Neural cell (in vitro differentiated cells): Measurements from ENCODE around the gene CAMK2A. TPM values are rescaled to one million over a fixed set of nuclear protein-coding genes. Genes with fewer than 3 reads are reported as not detected.

ENCODE experiments used
- H2AFZ ChIP-seq: fragments of 200-600, 300-800 bp; sonication (generic), shearing (Covaris generic); 2 replicates; pipeline ENCODE4 v1.6.0; 2014; ENCODE audit warnings: low read depth, mild to moderate bottlenecking, antibody characterized with exemption, low read length, moderate library complexity
- H3F3A ChIP-seq: fragments of 200-600 bp; shearing (Covaris generic); 2 replicates; pipeline ENCODE4 v1.6.1; 2016; ENCODE audit warnings: mild to moderate bottlenecking, moderate library complexity, mixed read lengths, antibody characterized with exemption, low read length; ENCODE audit not compliant: insufficient read depth, poor library complexity, severe bottlenecking
- H3K27ac ChIP-seq: fragments of 200-600, 300-800 bp; sonication (generic), shearing (Covaris generic); 2 replicates; pipeline ENCODE4 v1.5.1; 2014; ENCODE audit warnings: mild to moderate bottlenecking, low read length, moderate library complexity
- H3K27me3 ChIP-seq: fragments of 300-800, 200-600 bp; sonication (generic), shearing (Covaris generic); 2 replicates; pipeline ENCODE4 v1.6.0; 2014; ENCODE audit warnings: mild to moderate bottlenecking, low read depth, low read length, moderate library complexity; ENCODE audit not compliant: insufficient read depth
- H3K36me3 ChIP-seq: fragments of 300-800, 200-600 bp; sonication (generic), shearing (Covaris generic); 2 replicates; pipeline ENCODE4 v1.5.1; 2014; ENCODE audit warnings: mild to moderate bottlenecking, antibody characterized with exemption, low read length, moderate library complexity; ENCODE audit not compliant: insufficient read depth
- H3K4me2 ChIP-seq: fragments of 300-800, 200-600 bp; sonication (generic), shearing (Covaris generic); 2 replicates; pipeline ENCODE4 v1.6.0; 2014; ENCODE audit warnings: mild to moderate bottlenecking, low read length
- H3K4me3 ChIP-seq: fragments of 300-800, 200-600 bp; sonication (generic), shearing (Covaris generic); 2 replicates; pipeline ENCODE4 v1.5.1; 2014; ENCODE audit warnings: mild to moderate bottlenecking, low read length, moderate library complexity
- H3K79me2 ChIP-seq: fragments of 200-600 bp; shearing (Covaris generic); replicated peaks from 2 replicates; pipeline ENCODE4 v1.6.0; 2014; ENCODE audit warnings: mild to moderate bottlenecking, low read length, moderate library complexity; ENCODE audit not compliant: insufficient read depth
- H3K9ac ChIP-seq: fragments of 300-800, 200-600 bp; sonication (generic), shearing (Covaris generic); 2 replicates; pipeline ENCODE4 v1.6.1; 2016; ENCODE audit warnings: mild to moderate bottlenecking, low read length, mixed read lengths
- H3K9me2 ChIP-seq: fragments of 200-600 bp; shearing (Covaris generic); 2 replicates; pipeline ENCODE4 v1.6.1; 2016; ENCODE audit warnings: mild to moderate bottlenecking, low read length, mixed read lengths; ENCODE audit not compliant: insufficient read depth
- H3K9me3 ChIP-seq: fragments of 200-600, 300-800 bp; sonication (generic), shearing (Covaris generic); 2 replicates; pipeline ENCODE4 v1.6.1; 2016; ENCODE audit warnings: mild to moderate bottlenecking, mixed run types, low read length, moderate library complexity, mixed read lengths
- H4K20me1 ChIP-seq: fragments of 200-600 bp; shearing (Covaris generic); 2 replicates; pipeline ENCODE4 v1.6.1; 2016; ENCODE audit warnings: mild to moderate bottlenecking, mixed run types; ENCODE audit not compliant: insufficient read depth
- CTCF ChIP-seq: fragments of 450-650 bp; IDR thresholded peaks from 2 replicates; pipeline ENCODE4 v1.5.1; 2014; ENCODE audit warnings: antibody characterized with exemption, mild to moderate bottlenecking, moderate library complexity; ENCODE audit not compliant: poor library complexity, severe bottlenecking
- EP300 ChIP-seq: fragments of 450-650 bp; conservative IDR thresholded peaks from 2 replicates; pipeline ENCODE4 v1.6.1; 2014; ENCODE audit warnings: antibody characterized with exemption, mild to moderate bottlenecking, moderate library complexity; ENCODE audit not compliant: poor library complexity, severe bottlenecking
- EZH2 ChIP-seq: fragments of 200-600, 300-800 bp; shearing (Covaris generic), sonication (generic); IDR thresholded peaks from 2 replicates; pipeline ENCODE4 v1.6.1; 2014; ENCODE audit warnings: antibody characterized with exemption, low read length, borderline replicate concordance, mild to moderate bottlenecking; ENCODE audit not compliant: insufficient read depth, poor library complexity, severe bottlenecking
- MXI1 ChIP-seq: fragments of 450-650 bp; conservative IDR thresholded peaks from 2 replicates; pipeline ENCODE4 v1.6.1; 2014; ENCODE audit warnings: antibody characterized with exemption, mild to moderate bottlenecking; ENCODE audit not compliant: poor library complexity, severe bottlenecking
- POLR2AphosphoS5 ChIP-seq: IDR thresholded peaks from 2 replicates; pipeline ENCODE4 v1.6.1; 2012
- RAD21 ChIP-seq: fragments of 450-650 bp; conservative IDR thresholded peaks from 2 replicates; pipeline ENCODE4 v1.6.1; 2014; ENCODE audit warnings: antibody characterized with exemption, mild to moderate bottlenecking, moderate library complexity
- REST ChIP-seq: IDR thresholded peaks from 2 replicates; pipeline ENCODE4 v1.6.1; 2012; ENCODE audit warnings: borderline replicate concordance
- SMC3 ChIP-seq: fragments of 450-650 bp; conservative IDR thresholded peaks from 2 replicates; pipeline ENCODE4 v1.6.1; 2014; ENCODE audit warnings: antibody characterized with exemption, mild to moderate bottlenecking, moderate library complexity; ENCODE audit not compliant: poor library complexity
- TAF1 ChIP-seq: IDR thresholded peaks from 2 replicates; pipeline ENCODE4 v1.6.1; 2012; ENCODE audit warnings: low read depth
- polyA plus RNA-seq: library from polyadenylated mRNA; depleted of rRNA; stranded (reverse); fragments of >200 nt; gene quantifications from 2 replicates; pipeline ENCODE4 v1.2.3, GENCODE V29; 2014

CAMK2A gene
- polyA plus RNA-seq, 1 donor from 2014 or later, result 61.7 TPM

GRCh38 chr5:150219142-150219541 is 70.4 kb downstream of the CAMK2A start:
- no peak overlapping the region for H2AFZ ChIP-seq
- H3K27me3 ChIP-seq, result no peaks in the 10 kb centered on the region
- H3K9me2 ChIP-seq, result no peaks in the 10 kb centered on the region
- no peak overlapping the region for H3K4me3 ChIP-seq
- no peak for TF ChIP-seq MXI1
- no peak for TF ChIP-seq CTCF
- TF ChIP-seq REST, result no peak
- no peak for TF ChIP-seq EZH2
- TF ChIP-seq TAF1, result no peak
- no peak for TF ChIP-seq RAD21
- TF ChIP-seq POLR2AphosphoS5, result no peak
- no peak for TF ChIP-seq SMC3
- TF ChIP-seq EP300, result no peak
- H3K36me3 ChIP-seq, result no peaks in the 10 kb centered on the region
- H3K9ac ChIP-seq, result no peak overlapping the region
- H3K79me2 ChIP-seq, result no peaks in the 10 kb centered on the region
- H3K4me2 ChIP-seq, result no peak overlapping the region
- no peaks in the 10 kb centered on the region for H3F3A ChIP-seq
- no peaks in the 10 kb centered on the region for H4K20me1 ChIP-seq
- no peaks in the 10 kb centered on the region for H3K9me3 ChIP-seq
- H3K27ac ChIP-seq, result no peak overlapping the region

- Histone ChIP-seq H3F3A (no peaks in the 10 kb centered on the region), H3K4me3 (no peak overlapping the region), H3K27me3 (no peaks in the 10 kb centered on the region), H3K9ac (no peak overlapping the region), H4K20me1 (no peaks in the 10 kb centered on the region), H3K9me3 (no peaks in the 10 kb centered on the region), H3K36me3 (no peaks in the 10 kb centered on the region), H2AFZ (no peak overlapping the region), H3K27ac (no peak overlapping the region), H3K9me2 (no peaks in the 10 kb centered on the region), H3K4me2 (no peak overlapping the region), H3K79me2 (no peaks in the 10 kb centered on the region)
- TF ChIP-seq EZH2, result no peak
- TF ChIP-seq MXI1, result no peak
- no peak for TF ChIP-seq RAD21
- TF ChIP-seq REST, result no peak
- TF ChIP-seq POLR2AphosphoS5, result no peak
These were observed 70.9 kb downstream of the CAMK2A start for GRCh38 chr5:150218693-150219035.
